Muscle layer of duodenum (tissue), 2 donors: ENCODE measurements around the gene BORCS6.
"Not testable (repeated sequence)": the region's sequence is repeated elsewhere in the genome, so short reads cannot be mapped to it uniquely, and the experiment has no call there.

ENCODE experiments used
- H3K27ac ChIP-seq: one replicate; pipeline ENCODE4 v1.7.0; 2013; ENCODE audit warnings: mild to moderate bottlenecking, low read length
- H3K27me3 ChIP-seq: one replicate; pipeline ENCODE4 v1.7.0; 2013; ENCODE audit warnings: low read depth, mild to moderate bottlenecking, control low read depth, low read length
- H3K36me3 ChIP-seq, 2 donors: one replicate each; pipeline ENCODE4 v1.7.0; 2013; ENCODE audit warnings: low read length in 2 of 2, control low read depth in 1 of 2, mild to moderate bottlenecking in 1 of 2; ENCODE audit not compliant: insufficient read depth in 2 of 2, control insufficient read depth in 1 of 2
- H3K4me1 ChIP-seq, 2 donors: one replicate each; pipeline ENCODE4 v1.7.0; 2013; ENCODE audit warnings: low read length in 2 of 2, mild to moderate bottlenecking in 2 of 2, control low read depth in 1 of 2, moderate library complexity in 1 of 2; ENCODE audit not compliant: insufficient read depth in 2 of 2, control insufficient read depth in 1 of 2
- H3K4me3 ChIP-seq, 2 donors: one replicate each; pipeline ENCODE4 v1.7.0; 2013; ENCODE audit warnings: low read length in 2 of 2, low read depth in 1 of 2, mild to moderate bottlenecking in 1 of 2
- H3K9me3 ChIP-seq, 2 donors: one replicate each; pipeline ENCODE4 v1.7.0; 2013; ENCODE audit warnings: low read length in 2 of 2, control low read depth in 1 of 2, mild to moderate bottlenecking in 1 of 2; ENCODE audit not compliant: control insufficient read depth in 1 of 2
- donor health status: healthy.

BORCS6 gene

DNA sequence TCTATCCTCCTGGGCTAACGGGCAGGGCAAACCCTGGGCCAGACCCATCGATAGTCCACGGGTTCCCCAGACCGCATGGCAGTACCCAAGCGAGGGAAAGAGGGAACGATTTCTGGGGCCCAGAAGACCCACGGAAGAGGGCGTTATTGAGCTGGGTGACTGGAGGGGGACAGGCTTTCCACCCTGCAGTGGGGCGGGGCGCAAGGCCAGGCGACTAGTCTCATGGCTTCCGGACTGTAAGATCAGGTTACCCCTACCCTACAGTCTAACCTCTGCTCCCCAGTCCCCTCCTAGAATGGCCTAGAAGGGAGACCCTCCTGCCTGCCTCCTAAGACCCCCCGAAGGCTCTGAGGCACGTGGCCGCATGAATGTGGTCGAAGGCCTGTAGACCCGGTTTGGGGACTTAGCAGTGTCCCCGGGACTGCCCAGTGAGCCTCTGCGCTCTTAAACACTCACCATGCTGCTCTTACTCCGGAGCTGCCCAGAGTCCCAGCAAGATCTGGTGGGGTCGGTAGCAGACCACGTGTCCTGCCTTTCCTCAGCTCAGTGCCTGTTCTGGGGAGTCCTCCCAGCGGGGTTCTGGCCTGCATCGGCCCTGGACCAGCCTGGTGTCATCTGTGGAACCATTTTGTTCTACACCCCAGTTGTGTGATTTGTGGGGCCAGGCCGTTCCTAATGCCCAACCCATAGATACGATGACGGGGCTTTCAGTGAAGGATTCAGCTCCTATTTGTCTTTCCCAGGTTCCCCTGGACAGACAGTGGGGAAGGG is 33.6 kb upstream of the BORCS6 start:
- H3K9me3 ChIP-seq: no peaks in the 10 kb centered on the region
- peak overlapping the region; percentile 100 for H3K27ac ChIP-seq
- H3K27me3 ChIP-seq: no peaks in the 10 kb centered on the region
- H3K4me1 ChIP-seq: peaks cover 7 to 18% of the 10 kb centered on the region in 2 donors
- peak overlapping the region; percentile 61 to 95 for H3K4me3 ChIP-seq
- peaks cover 14 to 15% of the 10 kb centered on the region in 2 donors for H3K36me3 ChIP-seq

DNA sequence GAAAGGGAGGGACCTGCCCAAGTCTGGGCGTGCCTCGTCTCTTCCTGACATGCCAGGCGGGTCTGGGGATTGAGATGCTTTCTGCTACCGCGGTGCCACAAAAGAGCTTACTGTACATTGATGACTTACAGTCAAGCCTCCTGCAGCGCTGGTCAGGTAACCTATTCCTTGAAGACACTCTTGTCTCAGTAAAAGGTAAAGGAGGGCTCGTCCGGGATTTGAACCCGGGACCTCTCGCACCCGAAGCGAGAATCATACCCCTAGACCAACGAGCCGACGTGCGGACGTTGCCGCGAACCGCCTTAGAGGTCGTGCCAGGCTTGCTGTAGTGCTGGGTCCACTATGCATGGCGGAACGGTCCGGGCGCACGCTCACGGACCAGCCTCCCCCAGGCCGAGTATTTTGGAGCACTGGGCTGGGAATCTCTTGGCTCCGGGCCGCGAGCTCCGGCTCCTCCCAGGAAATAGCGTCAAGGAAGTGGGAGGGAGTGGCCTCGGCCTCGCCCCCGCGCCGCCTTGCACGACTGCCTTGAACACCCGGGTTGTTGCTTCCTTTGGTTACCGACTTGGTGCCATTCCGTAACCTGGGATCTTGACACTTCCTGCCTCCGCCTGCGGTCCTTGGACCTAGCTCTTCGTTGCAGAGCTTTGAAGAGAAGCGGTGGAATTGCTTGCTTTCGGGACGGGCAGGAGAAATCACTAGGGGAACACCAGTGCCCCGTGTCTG is 32.8 kb upstream of the BORCS6 start:
- peaks cover 7% of the 10 kb centered on the region in 2 donors for H3K36me3 ChIP-seq

DNA sequence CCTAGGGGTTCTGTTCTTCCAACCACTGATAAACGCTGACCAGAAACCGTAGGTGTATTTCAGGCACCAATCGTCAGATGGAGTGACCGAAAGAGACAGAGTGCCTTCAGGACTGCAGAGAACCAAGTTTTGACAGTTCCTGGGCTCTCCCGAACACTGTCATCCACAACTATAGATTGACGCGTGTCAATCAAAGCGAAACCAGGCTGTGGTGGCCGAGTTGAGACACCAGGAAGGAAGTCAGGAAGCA is 32.3 kb upstream of the BORCS6 start:
- Histone ChIP-seq H3K27ac (peak overlapping the region; percentile 100), H3K9me3 (no peaks in the 10 kb centered on the region), H3K4me3 (peak overlapping the region; percentile 61 to 95), H3K27me3 (no peaks in the 10 kb centered on the region), H3K4me1 (peaks cover 7 to 16% of the 10 kb centered on the region in 2 donors), H3K36me3 (peaks cover 2 to 3% of the 10 kb centered on the region in 2 donors)

More for the DNA sequence above, 32.8 kb upstream of the BORCS6 start:
- Histone ChIP-seq H3K9me3 (no peaks in the 10 kb centered on the region), H3K27ac (peak overlapping the region; percentile 100), H3K27me3 (no peaks in the 10 kb centered on the region), H3K4me3 (peak overlapping the region; percentile 61 to 95), H3K4me1 (peaks cover 7 to 18% of the 10 kb centered on the region in 2 donors)

DNA sequence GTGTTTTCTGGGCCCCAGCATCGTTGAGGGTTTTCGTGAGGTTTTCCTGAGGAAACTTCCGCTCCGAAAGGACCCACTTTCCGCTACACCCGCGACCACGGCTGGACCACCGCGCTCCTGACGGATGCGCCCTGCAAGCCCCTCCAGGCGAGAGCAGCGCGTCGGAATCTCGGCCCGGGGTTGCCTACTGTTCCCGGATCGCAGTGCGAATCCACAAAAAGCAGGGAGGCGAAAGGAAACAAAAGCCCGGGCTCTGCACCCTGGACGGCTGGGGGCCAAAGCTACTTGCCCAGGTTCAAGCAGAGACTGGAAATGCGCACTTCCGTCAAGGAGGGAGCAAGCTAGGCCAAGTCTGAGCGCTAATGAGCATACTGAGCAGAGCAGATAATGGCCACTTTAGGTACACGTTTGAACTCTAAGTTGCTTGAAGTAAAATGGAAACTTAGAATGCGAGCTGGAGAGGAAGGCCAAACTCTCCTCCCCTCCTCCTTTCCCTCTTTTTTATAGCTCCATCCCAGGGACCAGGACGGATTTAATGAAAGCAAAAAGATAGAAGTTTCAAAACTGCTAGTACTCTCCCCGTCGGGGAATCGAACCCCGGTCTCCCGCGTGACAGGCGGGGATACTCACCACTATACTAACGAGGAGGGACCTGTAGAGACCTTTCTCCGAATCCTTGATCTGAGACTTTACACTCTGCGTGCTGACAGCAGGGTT is 31.8 kb upstream of the BORCS6 start:
- no peaks in the 10 kb centered on the region for H3K36me3 ChIP-seq
- peak overlapping the region; percentile 61 to 95 for H3K4me3 ChIP-seq
- H3K9me3 ChIP-seq: no peaks in the 10 kb centered on the region
- peak overlapping the region; percentile 100 for H3K27ac ChIP-seq
- H3K27me3 ChIP-seq: no peaks in the 10 kb centered on the region
- H3K4me1 ChIP-seq: peaks cover 7 to 11% of the 10 kb centered on the region in 2 donors

DNA sequence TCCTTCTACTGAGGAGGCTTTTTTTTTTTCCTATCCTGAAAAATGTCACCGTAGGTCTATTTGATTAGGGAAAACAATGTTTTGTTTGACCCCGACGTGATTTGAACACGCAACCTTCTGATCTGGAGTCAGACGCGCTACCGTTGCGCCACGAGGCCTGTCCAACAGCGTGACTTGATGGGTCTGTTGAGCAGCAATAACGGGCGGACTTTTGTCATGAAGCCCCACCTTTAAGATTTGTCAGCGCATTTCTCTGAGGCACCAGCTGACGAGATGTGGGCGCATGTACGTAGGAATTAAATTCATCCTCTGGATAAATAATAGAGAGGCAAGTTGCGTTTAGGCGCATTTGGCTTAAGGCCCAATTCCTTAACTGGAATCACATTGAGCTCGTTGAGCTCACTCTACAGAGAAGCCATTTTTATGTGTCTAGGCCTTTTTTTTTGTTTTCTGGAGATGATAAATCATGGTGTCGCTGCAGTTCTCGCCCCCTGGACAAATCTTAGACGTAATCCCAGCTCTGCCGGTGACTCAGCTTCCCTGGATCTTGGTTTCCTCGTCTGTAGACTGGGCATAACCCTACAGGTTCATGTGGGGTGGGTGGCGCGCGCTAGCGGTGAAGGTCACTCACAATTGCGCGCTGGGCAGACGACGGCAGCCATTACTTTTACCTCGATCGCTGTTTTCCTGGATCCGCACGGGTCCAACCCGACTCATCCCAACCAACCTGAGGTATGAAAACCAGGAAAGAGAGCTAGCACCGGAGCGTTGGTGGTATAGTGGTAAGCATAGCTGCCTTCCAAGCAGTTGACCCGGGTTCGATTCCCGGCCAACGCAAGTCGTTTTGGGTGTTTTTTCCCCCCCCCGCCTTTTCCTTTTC is 31.0 kb upstream of the BORCS6 start:
- Histone ChIP-seq H3K27ac (peak overlapping the region; percentile 100), H3K27me3 (no peaks in the 10 kb centered on the region), H3K36me3 (no peaks in the 10 kb centered on the region), H3K4me1 (peaks cover 7 to 11% of the 10 kb centered on the region in 2 donors), H3K9me3 (no peaks in the 10 kb centered on the region), H3K4me3 (peak overlapping the region; percentile 61 to 95)

DNA sequence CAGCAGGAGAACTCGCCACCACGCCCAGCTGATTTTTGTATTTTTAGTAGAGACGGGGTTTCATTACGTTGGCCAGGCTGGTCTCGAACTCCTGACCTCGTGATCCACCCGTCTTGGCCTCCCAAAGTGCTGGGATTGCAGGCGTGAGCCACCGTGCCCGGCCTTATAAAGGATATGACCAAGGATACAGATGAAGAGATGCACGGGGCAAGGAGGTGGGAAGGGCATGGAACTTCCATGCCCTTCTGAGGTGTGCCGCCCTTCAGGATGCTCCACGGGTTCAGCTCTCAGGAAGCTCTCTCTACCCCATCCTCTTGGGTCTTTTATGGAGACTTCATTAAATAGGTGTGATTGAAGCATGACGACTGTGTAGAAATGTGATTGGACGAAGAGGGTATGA is 24.0 kb upstream of the BORCS6 start:
- not testable (repeated sequence) for H3K4me3 ChIP-seq, H3K27ac ChIP-seq, H3K27me3 ChIP-seq, H3K36me3 ChIP-seq, H3K4me1 ChIP-seq, H3K9me3 ChIP-seq

DNA sequence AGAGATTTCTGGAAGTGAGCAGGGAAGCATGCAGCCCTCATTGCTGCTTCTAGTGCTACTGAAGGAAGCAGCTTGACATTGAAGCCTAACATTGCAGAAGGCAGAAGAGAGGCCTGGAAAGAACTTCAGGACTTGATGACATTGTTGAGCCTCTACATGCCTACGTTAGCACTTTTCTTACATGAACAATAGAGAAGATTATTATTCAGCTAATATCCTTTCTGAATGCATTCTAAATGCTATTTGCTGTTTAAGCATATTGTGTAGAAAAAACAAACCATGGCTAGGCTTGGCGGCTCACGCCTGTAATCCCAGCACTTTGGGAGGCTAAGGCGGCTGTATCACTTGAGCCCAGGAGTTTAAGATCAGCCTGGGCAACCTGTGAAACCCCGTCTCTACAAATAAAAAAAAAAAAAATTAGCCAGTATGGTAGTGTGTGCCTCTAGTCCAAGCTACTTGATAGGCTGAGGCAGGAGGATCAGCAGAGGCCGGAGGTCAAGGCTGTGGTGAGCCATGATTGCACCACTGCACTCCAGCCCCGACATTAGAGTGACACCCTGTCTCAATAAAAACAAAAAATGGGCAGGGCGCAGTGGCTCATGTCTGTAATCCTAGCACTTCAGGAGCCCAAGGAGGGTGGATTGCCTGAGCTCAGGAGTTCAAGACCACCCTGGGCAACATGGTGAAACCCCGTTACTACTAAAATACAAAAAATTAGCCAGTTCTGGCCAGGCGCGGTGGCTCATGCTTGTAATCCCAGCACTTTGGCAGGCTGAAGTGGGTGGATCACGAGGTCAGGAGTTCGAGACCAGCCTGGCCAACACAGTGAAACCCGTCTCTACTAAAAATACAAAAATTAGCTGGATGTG is 22.6 kb upstream of the BORCS6 start:
- Histone ChIP-seq H3K27me3 (no peaks in the 10 kb centered on the region), H3K4me3 (no peak overlapping the region), H3K36me3 (no peaks in the 10 kb centered on the region), H3K4me1 (peaks cover 0 to 9% of the 10 kb centered on the region in 2 donors), H3K9me3 (no peaks in the 10 kb centered on the region), H3K27ac (no peak overlapping the region)

DNA sequence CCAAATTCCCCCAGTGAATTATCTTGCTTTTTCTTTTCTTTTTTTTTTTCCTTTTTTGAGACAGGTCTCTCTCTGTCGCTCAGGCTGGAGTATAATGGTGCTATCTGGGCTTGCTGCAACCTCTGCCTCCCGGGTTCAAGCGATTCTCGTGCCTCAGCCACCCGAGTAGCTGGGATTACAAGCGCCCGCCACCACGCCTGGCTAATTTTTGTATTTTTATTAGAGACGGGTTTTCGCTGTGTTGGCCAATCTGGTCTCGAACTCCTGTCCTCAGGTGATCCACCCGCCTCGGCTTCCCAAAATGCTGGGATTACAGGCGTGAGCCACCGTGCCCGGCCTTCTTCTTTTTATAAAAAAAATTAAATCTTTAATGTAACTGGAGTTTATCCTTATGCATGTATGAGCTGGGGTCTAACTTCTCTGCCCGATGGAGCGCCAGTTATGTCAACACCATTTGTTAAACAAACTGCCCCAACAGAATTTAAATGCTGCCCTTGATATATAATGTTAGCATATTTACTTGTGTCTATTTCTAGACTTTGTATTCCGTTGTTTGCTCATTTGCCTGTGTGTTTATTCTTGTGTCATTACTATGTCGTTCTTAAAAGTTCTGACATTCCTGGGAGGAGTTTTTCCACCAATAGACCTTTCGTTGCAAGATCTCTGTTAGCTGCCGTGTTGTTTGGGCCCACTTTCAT is 20.9 kb upstream of the BORCS6 start:
- peaks cover 0 to 9% of the 10 kb centered on the region in 2 donors for H3K4me1 ChIP-seq
- peak overlapping the region; percentile 70 to 76 for H3K4me3 ChIP-seq
- peak overlapping the region; percentile 69 for H3K27ac ChIP-seq
- no peaks in the 10 kb centered on the region for H3K9me3 ChIP-seq
- H3K27me3 ChIP-seq: no peaks in the 10 kb centered on the region
- no peaks in the 10 kb centered on the region for H3K36me3 ChIP-seq

DNA sequence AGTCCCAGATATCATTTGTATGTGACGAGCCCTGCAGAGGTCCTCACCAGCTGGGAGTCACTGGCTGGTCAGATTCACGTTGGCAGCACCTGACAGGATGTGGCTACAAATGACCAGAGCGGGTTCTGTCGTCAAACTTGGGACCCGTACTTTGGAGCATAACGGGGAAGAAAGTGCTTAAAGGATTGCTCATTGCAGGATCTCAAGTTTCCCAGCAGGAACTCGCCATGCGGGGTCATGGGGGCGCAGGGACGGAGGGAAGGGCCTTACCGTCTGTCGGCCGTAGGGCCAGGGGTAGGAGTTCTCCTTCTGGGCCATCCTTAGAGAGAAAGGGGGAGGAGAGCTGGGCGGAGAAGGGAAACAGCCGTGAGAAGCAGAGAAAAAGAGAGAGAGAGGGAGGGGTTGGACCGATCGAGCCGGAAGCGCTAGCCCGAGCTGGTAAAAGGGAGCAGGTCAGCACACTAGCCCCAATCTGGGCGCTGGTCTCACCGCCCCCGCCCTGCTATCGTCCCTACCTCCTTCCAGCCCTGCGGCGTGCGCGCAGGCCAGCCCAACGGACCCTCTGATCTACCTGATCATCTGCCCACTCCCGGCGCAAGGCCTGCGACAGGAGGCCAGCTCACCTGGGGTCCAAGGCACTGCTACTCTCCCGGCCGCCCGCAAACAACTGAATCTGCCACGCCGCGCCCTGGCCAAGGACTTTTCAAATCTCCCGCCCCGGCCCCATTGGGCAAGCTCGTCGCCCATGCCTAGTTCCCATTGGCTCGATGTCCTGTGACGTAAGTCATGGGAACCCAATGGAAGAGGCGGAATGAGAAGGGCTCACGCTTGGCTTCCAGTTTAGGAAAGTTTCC is 20.2 kb upstream of the BORCS6 start, which contains the start of gene AURKB:
Gene AURKB, minus strand, starts transcription at position 669 of the 854 bp plus-strand sequence. Its CDS starts 351 bp downstream, at position 318.
- Histone ChIP-seq H3K4me3 (peak within 1 kb of the TSS; percentile 70 to 76), H3K4me1 (peaks cover 0 to 9% of the 10 kb centered on the region in 2 donors), H3K27me3 (no peaks in the 10 kb centered on the region), H3K9me3 (no peaks in the 10 kb centered on the region), H3K36me3 (no peaks in the 10 kb centered on the region), H3K27ac (peak within 1 kb of the TSS; percentile 69)
